Mucosa of descending colon (tissue), 3 donors: ENCODE measurements around the gene RDH5. TPM values are rescaled to one million over a fixed set of nuclear protein-coding genes. Genes with fewer than 3 reads are reported as not detected.
"Not testable (repeated sequence)": the region's sequence is repeated elsewhere in the genome, so short reads cannot be mapped to it uniquely, and the experiment has no call there.

ENCODE experiments used
- ATAC-seq: fragments of 200-7000 bp; cut with Tn5 transposase; one replicate; pipeline ENCODE4 v1.9.1; 2020; ENCODE audit warnings: mild to moderate bottlenecking, moderate library complexity
- DNase-seq, 3 donors: peaks; one replicate each; pipeline ENCODE4 v3.0.0-alpha.2; 2020
- H3K36me3 ChIP-seq: fragments of 200-600 bp; one replicate; pipeline ENCODE4 v1.8.0; 2021; ENCODE audit warnings: low read depth, mild to moderate bottlenecking
- H3K4me1 ChIP-seq: fragments of 200-600 bp; one replicate; pipeline ENCODE4 v1.8.0; 2021; ENCODE audit warnings: low read depth, mild to moderate bottlenecking
- H3K4me3 ChIP-seq: fragments of 200-600 bp; one replicate; pipeline ENCODE4 v1.8.0; 2021; ENCODE audit warnings: mild to moderate bottlenecking
- H3K9me3 ChIP-seq: fragments of 200-600 bp; one replicate; pipeline ENCODE4 v1.8.0; 2021; ENCODE audit warnings: mild to moderate bottlenecking
- intact Hi-C, 2 donors: fragments of 100-400 bp; cut with DNase I in 1 of 2; cut with micrococcal nuclease in 1 of 2; formaldehyde crosslinking; loops; one replicate each; pipeline versions ENCODE4 v1.11.0 to v1.11.1; 2022; cut with DNase I, micrococcal nuclease
- total RNA-seq, 3 donors: library from RNA; stranded (reverse); fragmentation: NEBNext Ultra II Directional in 2 of 3; extraction: Animal tissue kit (Norgen Biotek cat#: 25700) in 2 of 3; gene quantifications; one replicate each; pipeline versions ENCODE4 v1.2.1 to v1.2.4, GENCODE V29; 2021 to 2023
- TF ChIP-seq, protein P1 (sequence below): fragments of 200-600 bp; IDR thresholded peaks from one replicate; pipeline ENCODE4 v1.8.0; 2022; ENCODE audit warnings: antibody characterized with exemption, mild to moderate bottlenecking
- donor health status: DM: no; HTN: no; CAD: no; lungs with moderate emphysema.
- donor health status: DM: no; HTN: no; CAD: no.
- donor health status: DM: no; HTN: yes; CAD: no.

RDH5 gene
- total RNA-seq, 3 donors from 2014 or later = 21.5 to 48.1 (median 35.8) TPM

DNA sequence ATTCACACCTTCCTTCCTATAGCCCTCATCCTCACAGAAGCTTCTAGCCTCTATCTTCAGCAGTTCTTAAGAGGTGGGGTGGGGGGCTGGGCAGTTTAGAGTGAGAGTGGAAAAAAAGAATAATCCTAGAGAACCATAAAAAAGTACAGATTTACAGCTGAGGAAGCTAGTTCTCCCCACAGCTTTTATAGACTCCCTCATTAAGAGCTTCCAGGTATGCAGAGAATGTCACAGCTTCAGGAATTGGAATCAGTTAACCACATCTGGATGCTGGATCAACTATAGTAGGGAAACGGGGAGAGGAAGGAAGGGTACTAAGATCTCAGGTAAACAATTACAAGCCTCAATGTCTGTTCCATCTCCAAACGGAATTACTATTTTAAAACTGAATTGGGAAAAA, 35.1 kb downstream of the RDH5 start:
- TF ChIP-seq, protein P1, sequence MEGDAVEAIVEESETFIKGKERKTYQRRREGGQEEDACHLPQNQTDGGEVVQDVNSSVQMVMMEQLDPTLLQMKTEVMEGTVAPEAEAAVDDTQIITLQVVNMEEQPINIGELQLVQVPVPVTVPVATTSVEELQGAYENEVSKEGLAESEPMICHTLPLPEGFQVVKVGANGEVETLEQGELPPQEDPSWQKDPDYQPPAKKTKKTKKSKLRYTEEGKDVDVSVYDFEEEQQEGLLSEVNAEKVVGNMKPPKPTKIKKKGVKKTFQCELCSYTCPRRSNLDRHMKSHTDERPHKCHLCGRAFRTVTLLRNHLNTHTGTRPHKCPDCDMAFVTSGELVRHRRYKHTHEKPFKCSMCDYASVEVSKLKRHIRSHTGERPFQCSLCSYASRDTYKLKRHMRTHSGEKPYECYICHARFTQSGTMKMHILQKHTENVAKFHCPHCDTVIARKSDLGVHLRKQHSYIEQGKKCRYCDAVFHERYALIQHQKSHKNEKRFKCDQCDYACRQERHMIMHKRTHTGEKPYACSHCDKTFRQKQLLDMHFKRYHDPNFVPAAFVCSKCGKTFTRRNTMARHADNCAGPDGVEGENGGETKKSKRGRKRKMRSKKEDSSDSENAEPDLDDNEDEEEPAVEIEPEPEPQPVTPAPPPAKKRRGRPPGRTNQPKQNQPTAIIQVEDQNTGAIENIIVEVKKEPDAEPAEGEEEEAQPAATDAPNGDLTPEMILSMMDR = no peak
- no peak for DNase-seq
- H3K36me3 ChIP-seq = peaks cover 5% of the 10 kb centered on the region
- no peaks in the 10 kb centered on the region for H3K4me1 ChIP-seq
- no peak for ATAC-seq
- no peak overlapping the region for H3K4me3 ChIP-seq
- no peaks in the 10 kb centered on the region for H3K9me3 ChIP-seq
- intact Hi-C loops = no loop called here

DNA sequence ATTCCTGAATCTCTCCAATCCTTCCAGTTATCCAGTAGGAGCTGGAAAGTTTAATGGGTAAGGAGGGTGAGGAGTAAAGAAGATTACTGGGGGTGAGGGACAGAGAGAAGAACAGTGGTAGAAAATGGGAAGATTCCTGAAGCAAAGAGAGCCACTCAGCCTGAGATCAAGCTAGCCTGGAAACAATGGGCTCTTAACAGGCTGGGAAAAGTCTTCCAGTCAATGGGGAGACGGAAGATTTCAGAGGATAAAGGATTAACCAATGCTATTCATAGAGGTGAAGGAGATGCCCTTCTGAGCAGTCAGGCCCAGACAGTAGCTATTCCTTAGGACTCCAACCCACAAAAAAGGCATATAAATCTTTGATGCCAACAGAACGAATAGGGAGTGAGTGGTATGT, 37.5 kb downstream of the RDH5 start:
- ATAC-seq (no peak), DNase-seq (no peak)
- TF ChIP-seq, protein P1 = no peak
- intact Hi-C loops = no loop called here
- H3K4me1 ChIP-seq = no peaks in the 10 kb centered on the region
- no peaks in the 10 kb centered on the region for H3K9me3 ChIP-seq
- no peak overlapping the region for H3K4me3 ChIP-seq
- peaks cover 5% of the 10 kb centered on the region for H3K36me3 ChIP-seq

DNA sequence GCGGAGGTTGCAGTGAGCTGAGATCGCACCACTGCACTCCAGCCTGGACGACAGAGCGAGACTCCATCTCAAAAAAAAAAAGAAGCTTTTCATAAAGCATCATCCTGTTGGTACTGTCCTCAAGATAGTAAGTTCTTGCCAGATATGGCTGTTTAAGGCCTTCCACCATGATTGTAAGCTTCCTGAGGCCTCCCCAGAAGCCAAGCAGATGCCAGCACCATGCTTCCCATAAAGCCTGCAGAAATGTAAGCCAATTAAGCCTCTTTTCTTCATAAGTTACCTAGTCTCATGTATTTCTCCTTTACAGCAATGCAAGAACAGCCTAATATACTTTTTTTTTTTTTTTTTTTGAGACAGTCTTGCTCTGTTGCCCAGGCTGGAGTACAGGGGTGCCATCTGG, 38.4 kb downstream of the RDH5 start:
- ATAC-seq, H3K36me3 ChIP-seq, H3K9me3 ChIP-seq, DNase-seq, intact Hi-C loops, H3K4me1 ChIP-seq, H3K4me3 ChIP-seq: not testable (repeated sequence)

DNA sequence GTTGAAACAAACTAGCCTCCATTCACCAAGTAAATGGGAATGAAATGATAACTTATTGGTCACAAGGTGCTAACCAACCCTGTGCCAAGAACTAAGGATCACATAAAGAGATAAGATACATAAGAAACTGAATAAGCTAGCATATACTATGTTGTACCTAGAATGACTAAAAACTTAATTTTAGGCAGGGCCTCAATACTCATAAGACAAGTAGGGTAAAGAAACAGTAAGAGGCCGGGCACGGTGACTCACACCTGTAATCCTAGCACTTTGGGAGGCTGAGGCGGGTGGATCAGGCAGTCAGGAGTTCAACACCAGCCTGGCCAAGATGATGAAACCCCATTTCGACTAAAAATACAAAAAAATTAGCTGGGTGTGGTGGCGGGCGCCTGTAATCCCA, 40.5 kb downstream of the RDH5 start:
- TF ChIP-seq, protein P1 = no peak
- intact Hi-C loops = no loop called here
- Histone ChIP-seq H3K4me1 (no peaks in the 10 kb centered on the region), H3K4me3 (no peak overlapping the region), H3K36me3 (peaks cover 5% of the 10 kb centered on the region), H3K9me3 (no peaks in the 10 kb centered on the region)
- ATAC-seq (no peak), DNase-seq (no peak)

DNA sequence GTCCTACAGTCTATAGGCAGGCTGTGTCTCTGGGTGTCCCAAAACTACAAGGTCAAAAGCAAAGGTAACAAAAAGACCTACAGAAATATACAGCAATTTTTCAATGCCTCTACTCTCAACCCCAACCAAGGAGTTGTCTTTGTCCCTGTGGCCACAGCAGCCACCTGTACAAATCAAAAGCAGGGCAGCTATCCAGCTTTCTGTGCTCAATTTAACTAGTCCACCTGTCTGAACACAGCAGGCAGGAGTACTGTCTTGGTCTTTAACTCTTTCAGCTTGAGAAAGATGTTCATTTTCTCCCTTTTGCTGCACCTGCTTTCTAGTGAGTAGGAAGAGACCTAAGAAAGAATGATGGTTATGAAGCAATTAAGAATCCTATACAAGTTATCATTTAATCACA, 42.5 kb downstream of the RDH5 start:
- ATAC-seq = no peak
- H3K4me1 ChIP-seq = no peaks in the 10 kb centered on the region
- no peak for DNase-seq
- H3K36me3 ChIP-seq = peaks cover 5% of the 10 kb centered on the region
- H3K4me3 ChIP-seq = no peak overlapping the region
- TF ChIP-seq, protein P1 = no peak
- intact Hi-C loops = no loop called here
- H3K9me3 ChIP-seq = no peaks in the 10 kb centered on the region

DNA sequence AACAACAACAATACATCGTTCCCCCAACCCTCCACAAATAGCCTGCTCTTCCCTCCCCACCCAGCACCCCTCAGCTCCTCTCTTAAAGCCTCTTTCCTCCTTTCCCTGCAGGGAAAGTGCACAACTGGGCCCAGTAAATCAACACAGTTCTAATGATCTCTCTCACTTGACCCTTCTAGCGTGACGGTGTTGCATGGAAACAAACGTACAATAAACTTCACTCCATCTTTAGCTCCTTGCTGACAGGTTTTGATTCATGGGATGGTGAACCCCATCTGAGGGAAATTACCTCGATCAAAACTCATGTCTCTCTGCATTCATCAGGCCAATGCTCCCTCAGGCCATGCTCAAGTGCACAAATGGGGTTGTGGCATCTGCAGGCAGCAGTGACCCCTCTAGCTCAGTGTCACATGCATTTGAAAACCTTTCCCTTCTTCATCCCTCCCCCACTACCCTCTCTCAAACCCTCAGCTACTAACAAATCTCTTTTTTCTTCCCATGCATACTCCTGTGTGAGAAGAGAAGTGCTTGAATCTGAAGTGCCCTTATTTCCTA, 45.6 kb downstream of the RDH5 start:
- DNase-seq (no peak), ATAC-seq (no peak)
- Histone ChIP-seq H3K9me3 (no peaks in the 10 kb centered on the region), H3K4me1 (no peaks in the 10 kb centered on the region), H3K4me3 (no peak overlapping the region), H3K36me3 (no peaks in the 10 kb centered on the region)
- intact Hi-C loops = no loop called here
- TF ChIP-seq, protein P1 = no peak
